Umbilical cord (tissue), 1 donor: ENCODE measurements around the gene ELOVL2. TPM values are rescaled to one million over a fixed set of nuclear protein-coding genes. Genes with fewer than 3 reads are reported as not detected.

Experiments
- total RNA-seq: library from RNA; depleted of rRNA; stranded (reverse); fragments of >200 nt; gene quantifications from one replicate; pipeline ENCODE4 v1.2.3, GENCODE V29; 2014; ENCODE audit warnings: low replicate concordance; ENCODE audit not compliant: insufficient read depth

ELOVL2 gene
- total RNA-seq, 1 donor from 2014 or later = 29.4 TPM

Other genes starting within 250 kb of the ELOVL2 start
- 2.2 TPM for gene MAK, start 205.8 kb downstream of the ELOVL2 start, total RNA-seq
- gene GCM2, start 162.3 kb downstream of the ELOVL2 start, total RNA-seq = 2.6 TPM
- 4.1 TPM for gene SYCP2L, start 157.3 kb downstream of the ELOVL2 start, total RNA-seq
- 36.8 TPM for gene SMIM13, start 49.5 kb upstream of the ELOVL2 start, total RNA-seq
- 0.48 TPM for gene ERVFRD-1, start 67.4 kb upstream of the ELOVL2 start, total RNA-seq
- 87.2 TPM for gene NEDD9, start 188.4 kb upstream of the ELOVL2 start, total RNA-seq